Kasumi-1 (cell line): ENCODE results near the gene RIN2.
"Not testable (repeated sequence)": the region's sequence is repeated elsewhere in the genome, so short reads cannot be mapped to it uniquely, and the experiment has no call there.

Experiments
- DNase-seq, 2 experiments: peaks; one replicate each; lab custom pipeline; 2025; lab: John Stamatoyannopoulos, UW

Gene RIN2

GRCh38 chr20:19786311-19786710 lies 28.3 kb downstream of the RIN2 start:
- DNase-seq = no peak

DNA sequence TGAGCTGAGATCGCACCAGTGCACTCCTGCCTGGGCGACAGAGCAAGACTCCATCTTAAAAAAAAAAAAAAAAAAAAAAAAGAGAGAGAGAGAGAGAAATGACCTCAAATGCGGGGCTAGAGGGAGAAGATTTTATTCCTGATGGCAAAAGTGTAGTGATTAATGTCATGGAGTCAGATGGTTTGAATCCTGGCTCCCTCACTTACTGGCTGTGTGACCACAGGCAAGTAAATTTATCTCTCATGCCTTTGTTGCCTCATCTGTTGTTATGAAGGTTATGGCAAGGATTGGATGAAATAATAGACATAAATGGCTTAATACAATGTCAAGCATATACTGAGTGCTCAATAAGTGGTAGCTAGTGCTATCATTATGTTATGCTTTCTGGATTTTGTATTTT lies 29.3 kb downstream of the RIN2 start:
- no peak for DNase-seq

DNA sequence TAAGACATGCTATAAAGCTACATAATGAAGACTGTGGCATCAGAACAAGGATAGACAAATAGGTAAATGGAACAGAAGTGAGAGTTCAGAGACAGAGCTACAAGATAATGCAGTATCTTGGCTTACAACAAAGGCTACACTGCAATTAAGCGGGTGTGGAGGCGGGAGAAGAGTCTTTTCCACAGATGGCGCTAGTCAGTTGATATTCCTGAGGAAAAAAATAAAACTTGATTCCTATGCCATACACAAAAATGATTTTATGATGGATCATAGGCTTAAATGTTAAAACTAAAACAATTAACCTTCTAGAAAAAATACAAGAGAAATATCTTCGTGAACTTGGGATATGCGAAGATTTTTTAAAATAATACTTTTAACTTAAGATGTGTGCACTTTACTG lies 31.0 kb downstream of the RIN2 start:
- no peak for DNase-seq

DNA sequence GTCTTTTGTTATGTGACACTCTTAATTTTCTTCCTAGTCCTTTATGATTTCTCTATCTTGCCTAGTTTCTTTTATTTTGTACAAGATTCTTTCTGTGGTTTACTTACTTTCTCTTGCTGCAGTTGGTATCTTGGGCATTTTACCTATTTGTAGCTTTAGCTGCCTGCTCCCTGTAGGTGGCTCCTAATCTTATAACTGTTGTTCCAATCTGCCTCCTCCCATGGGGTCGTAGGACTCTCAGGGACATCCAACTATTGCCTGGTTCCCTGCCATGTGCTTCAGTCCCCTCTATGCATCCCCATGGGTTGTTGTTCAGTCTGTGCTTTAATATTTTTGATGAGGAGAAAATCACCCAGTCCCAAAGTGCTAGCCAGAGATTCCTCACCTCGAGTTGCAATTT lies 31.4 kb downstream of the RIN2 start:
- DNase-seq = no peak

GRCh38 chr20:19791887-19792286 lies 33.8 kb downstream of the RIN2 start:
- no peak for DNase-seq

DNA sequence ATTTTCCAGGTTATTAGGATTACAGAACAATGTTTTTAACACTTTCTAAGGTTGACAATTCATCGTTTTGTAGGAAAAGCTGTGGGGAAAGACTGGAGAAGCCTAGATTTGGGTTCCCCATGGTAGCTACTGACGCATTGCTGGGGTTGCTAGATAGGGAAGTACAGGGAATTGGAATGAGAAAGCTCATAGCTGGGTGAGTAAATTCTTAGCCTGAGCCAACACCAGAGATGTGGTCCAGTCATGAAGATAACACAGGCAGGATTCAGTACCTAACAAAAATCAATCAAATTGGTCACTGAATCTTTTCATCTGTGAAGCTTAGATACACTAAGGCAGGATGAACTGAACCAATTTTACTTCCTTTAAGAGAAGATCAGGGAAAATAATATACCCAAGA lies 35.7 kb downstream of the RIN2 start:
- DNase-seq = no peak

GRCh38 chr20:19794941-19795340 lies 36.9 kb downstream of the RIN2 start:
- DNase-seq = no peak

DNA sequence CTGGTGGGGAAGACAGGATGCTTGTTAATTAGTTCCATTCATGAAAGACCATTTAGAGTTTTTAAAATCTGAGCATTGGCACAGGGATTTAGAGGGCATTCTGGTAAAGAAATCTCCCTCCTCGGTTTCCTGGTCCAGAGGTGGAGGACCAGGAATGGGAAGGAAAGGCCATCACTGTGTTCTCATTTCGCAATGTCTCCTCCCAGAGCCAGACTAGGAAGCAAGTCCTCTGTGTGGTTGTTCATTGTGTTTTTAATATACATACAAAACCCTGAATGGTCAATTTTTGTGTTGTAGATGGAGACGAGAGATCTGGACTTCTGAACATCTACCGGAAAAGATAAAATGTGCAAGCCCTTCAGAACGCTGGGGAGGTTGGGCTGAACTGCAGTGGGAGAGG lies 41.3 kb downstream of the RIN2 start:
- no peak for DNase-seq

DNA sequence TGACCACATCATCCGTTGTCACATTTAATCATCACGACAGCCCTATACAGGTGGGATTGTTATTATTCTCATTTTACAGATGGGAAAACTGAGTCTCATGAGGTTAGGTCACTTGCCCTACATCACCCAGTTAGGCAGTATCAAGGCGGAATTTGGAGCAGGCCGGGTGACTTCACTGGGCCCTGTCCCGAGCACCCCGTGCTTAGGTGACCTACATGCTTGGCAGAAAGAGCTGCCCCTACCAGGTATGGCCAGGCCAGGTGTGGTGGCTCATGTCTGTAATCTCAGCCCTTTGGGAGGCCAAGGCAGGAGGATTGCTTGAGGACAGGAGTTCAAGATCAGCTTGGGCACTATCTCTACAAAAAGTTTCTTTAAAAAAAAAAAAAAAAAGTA lies 44.0 kb downstream of the RIN2 start:
- DNase-seq = no peak

DNA sequence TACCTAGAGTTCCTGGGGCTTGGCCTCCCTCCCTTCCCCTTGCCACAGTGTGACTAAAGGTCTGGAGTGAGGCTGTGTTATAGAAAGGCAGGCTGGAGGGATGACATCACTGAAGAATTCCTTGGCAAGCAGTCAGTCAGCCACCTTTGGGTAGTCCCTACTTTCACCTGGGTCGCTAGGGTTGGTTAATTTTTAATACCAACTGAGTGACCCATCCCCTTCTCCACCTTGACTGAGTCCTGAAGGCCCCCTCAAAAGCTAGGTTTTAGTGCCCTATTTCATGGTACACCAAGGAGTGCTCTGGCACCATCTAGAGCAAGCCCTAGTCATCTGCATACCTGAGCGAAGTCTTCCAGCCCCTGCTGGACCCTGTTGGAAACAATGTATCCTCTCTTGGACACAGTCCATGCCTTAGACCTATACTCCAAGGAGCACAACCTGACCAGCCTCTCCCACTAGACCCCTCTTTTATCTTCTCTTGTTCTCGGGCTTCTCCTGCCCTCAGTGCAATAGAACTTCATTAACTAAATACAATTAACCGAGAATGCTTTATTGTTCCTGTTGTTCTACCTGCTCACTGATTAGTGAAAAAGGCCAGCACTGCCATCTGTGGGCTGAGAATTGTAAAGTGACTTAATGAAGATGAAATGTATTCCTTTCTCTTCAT lies 44.6 kb downstream of the RIN2 start:
- DNase-seq = no peak

DNA sequence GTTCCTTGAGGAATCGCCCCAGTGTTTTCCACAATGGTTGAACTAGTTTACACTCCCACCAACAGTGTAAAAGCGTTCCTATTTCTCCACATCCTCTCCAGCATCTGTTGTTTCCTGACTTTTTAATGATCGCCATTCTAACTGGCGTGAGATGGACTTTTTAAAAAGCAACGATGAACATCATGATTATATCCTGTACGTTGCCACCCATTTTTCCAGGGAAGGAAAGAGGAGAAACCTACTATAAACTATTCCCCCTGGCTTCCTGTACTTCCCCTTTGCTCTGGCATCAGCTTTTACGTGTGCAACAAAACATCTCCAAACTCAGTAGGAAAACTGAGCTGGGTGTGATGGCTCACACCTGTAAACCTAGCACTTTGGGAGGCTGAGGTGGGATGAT lies 48.2 kb downstream of the RIN2 start:
- DNase-seq = not testable (repeated sequence)

GRCh38 chr20:19806806-19807190 lies 48.7 kb downstream of the RIN2 start:
- no peak for DNase-seq

GRCh38 chr20:19807191-19807945 lies 49.3 kb downstream of the RIN2 start:
- DNase-seq = no peak
